Measurements from ENCODE around the gene CLC.
"Not testable (repeated sequence)": the region's sequence is repeated elsewhere in the genome, so short reads cannot be mapped to it uniquely, and the experiment has no call there.

CLC gene

DNA sequence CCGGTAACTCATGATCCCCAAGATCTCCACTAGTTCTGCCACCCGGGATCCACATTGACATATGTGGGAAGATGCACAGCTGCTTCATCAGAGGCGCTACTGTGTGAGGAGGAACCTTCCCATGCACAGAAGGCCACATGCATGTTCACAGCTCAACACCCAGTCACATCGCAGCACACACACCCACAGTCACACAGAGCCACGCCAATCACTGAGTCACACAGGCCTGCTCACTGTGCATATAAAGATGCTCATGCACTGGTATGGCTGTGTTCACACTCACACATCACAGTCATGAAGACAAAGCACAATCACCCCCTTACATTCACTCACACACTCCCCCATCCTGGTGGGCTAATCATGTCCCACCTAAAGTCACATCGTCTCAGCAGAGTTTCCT, 9.8 kb downstream of the CLC start:
- no peak for DNase-seq

DNA sequence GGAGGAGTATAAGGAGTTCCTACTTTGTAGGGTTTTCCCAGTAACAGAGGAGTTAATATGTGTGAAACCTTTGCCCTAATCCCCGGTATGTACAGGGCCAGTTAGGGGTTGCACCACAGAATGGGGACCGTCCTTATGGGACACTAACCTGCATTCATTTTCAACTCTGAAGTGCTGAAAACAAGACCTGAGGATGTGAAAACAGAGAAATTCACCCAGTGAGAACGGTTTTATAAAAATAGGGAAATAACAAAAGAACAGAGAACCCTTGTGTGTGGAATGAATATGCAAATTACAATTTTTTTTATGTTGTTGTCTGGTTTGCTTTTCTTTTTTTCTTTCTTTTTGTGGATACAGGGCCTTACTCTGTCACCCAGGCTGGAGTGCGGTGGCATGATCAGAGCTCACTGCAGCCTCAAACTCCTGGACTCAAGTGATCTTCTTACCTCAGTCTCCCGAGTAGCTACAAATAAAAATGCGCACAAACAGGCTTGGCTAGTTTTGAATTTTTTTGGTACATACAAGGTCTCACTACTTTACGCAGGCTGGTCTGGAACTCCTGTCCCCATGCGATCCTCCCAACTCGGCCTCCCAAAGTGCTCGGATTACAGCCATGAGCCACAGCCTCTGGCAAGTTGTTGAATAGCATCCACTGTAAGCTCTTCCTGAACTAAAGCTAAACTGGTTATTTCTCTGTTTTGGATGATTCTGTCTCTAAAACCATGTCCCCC, 10.6 kb downstream of the CLC start:
- DNase-seq, result no peak

DNA sequence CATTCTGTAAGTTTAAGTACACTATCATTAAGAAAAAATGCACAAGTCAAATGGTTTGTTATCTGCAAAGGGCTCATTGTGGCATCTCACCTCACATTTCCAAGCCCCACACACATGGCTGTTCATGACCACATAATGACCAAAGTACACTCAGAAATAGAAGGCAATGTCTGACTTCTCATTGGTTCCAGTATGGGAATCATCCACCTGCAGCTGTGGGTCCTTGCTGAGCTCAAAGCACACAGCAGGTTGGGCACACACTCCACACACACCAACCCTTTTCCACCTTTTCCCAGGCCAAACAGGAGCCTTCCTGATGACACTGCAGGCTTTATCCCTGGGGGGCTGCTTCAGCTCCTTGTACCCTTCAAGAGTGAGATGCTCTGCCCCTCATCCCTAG, 11.8 kb downstream of the CLC start:
- no peak for DNase-seq

DNA sequence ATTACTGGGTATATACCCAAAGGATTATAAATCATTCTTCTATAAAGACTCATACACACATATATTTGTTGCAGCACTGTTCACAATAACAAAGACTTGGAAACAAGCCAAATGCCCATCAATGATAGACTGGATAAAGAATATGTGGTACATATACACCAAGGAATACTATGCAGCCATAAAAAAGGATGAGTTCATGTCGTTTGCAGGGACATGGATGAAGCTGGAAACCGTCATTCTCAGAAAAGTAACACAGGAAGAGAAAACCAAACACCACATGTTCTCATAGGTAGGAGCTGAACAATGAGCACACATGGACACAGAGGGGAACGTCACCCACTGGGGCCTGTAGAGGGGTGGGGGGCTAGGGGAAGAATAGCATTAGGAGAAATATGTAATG, 17.7 kb downstream of the CLC start:
- DNase-seq, result not testable (repeated sequence)

DNA sequence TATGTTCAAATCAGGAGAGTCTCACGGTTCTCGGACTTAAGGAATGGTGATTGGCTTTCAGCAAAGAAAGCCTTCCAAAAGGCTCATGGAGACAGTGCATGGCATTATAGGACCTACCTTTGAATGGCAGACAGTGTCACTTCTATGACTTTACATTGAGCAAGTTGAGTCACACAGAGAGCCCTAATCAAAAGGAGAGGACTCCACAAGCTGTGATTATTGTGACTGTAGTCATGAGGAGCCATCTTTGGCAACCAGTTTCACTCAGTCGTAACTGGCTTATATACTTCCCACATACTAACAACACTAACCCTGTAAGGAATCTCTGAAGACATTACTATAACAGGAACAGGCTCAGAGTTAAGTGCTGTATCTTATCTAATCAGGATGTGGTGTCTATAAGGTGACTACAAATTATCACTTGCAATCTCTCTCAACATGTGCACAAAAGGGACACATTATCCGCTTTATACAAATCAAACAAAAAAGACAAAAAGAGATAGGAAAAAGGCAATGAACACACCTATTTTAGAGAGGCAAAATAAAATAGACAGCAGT, 27.4 kb downstream of the CLC start:
- no peak for DNase-seq

DNA sequence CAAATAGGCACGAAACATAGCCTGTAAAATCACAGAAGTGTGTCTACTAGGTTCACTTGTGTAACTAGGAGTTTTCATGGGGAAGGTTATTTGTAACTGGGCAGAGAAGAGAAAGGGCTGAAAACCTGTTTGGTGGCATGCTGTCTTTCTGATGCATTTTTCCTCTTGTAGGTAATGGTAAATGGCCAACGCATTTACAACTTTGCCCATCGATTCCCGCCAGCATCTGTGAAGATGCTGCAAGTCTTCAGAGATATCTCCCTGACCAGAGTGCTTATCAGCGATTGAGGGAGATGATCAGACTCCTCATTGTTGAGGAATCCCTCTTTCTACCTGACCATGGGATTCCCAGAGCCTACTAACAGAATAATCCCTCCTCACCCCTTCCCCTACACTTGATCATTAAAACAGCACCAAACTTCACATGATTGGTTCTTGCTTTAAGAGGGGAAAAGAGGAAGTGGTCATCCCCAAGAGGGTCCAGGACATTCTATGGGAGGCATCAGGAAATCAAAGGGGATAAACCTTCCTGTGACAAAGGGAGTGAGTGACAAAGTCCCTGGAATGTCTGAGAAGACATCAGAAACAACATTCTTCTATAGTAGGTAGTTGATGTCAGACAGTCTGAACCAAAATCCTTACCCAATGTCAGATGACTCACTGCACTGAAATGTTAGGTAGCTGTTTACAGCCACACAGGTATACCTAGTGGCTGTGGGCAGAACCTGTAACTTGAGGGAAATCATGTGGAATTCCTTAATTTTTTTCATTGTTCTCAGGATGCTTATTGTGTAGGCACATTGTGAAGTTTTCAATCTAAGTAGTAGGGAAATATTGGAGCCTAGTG, 28.6 kb downstream of the CLC start:
- no peak for DNase-seq

DNA sequence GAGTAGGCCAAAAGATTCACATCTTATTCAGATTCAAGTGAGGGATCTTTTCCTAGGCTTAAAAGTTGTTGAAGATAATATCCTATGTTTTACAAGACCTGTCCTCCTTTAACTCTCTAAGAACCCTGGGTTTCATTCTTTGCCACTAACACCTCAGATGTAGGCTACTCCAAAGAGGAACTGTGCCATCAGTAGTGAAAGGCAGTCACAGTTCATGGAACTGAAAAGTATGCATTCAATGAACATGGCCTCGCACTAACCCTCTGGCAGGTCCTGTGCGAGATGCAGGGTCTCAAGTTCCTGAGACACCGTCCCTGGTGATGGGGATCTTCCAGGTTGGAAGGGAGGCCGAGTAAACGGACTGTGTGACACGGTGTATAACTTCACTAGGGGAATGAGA, 29.2 kb downstream of the CLC start:
- no peak for DNase-seq

DNA sequence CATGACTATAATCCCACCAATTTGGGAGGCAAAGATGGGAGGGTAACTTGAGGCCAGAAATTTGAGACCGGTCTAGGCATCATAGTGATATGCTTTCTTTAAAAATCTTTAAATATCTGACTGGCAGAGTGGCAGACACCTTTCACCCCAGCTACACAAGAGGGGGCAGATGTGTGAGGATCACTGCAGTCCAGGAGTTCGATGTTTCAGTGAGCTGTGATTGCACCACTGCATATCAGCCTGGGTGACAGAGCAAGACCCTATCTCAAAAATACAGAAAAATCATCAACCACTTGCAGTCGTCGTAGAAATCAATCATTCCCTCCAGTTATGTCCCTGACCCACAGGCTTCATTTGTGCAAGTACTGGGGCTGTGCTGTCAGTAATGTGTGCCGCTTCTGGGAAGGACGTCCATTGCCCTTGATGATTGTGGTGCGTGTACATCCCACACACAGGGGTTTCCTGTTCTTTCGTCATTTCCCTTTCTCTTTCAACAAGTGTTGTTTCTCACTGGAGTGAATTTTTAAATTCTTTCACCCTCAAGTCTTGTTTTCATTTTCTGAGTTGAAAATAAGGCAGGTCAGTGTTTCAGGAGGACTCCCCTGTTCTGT, 32.1 kb downstream of the CLC start:
- DNase-seq, result no peak

DNA sequence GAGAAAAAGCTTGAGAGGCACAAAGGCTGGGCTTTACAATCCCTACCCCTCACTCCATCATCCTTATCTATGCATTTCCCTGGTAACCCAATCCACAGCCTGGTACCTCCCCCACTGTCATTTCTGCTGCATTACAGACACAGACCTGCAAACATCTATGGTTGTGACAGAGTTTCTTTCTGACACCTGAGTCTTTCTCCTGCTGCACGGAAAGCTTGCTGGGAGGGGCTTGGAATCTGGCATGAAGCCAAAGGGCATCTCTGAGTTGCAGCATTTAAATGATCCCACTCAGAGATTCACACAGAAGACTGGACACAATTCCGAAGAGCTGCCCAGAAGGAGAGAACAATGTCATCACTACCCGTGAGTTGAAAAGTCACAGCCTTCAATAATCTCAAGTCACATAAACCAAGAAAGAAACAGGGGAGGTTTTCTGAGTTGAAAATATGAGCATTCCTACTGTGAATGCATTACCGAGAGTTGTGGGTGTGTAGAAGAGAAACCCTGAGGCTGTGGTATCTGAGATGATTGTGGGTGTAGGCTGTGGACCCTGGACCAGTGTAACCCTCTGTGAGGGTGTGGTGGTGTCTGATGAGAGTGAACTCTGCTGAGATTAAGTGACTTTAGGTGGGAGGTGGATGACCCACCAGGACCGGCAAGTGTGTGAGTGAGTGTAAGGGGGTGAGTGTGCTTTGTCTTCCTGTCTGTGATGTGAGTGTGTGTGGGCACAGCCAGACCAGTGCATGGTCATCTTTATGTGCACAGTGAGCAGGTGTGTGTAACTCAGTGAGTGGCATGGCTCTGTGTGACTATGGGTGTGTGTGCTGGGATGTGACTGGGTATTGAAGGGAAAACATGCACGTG, 33.4 kb downstream of the CLC start, which contains the start of gene LGALS14:
Gene LGALS14 (plus strand): TSS at position 301 of the 864 bp plus-strand sequence. CDS start 48 bp downstream, at position 349.
- DNase-seq, result no peak

DNA sequence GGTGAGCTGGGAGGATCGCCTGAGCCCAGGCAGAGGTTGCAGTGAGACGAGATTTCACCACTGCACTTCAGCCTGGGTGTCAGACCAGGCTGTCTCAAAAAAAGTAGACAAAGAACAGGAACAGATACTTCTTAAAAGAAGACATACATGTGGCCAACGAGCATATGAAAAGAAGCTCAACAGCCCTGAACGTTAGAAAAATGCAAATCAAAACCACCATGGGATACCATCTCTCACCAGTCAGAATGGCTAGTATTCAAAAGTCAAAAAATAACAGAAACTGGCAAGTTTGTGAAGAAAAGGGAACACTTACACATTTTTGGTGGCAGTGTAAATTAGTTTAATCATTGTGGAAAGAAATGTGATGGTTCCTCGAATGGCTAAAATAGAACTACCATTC, 36.5 kb downstream of the CLC start:
- no peak for DNase-seq

DNA sequence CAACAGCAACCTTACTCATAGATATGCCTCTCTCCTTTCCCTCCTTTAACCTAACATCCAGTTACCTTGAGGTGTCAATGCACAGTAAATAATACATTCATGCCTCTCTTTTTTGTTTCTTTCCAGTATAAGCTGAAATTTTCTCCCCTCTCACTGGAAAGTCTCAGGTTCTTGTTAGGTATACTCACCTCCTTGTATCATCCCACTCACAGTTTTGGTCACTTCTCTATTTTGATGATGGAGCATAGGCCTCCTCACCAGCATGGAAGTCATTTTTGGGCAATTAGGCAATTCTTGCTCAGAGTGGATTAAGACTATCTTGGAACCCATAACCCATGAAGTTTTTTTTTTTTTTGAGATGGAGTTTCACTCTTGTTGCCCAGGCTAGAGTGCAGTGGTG, 39.3 kb downstream of the CLC start:
- no peak for DNase-seq

DNA sequence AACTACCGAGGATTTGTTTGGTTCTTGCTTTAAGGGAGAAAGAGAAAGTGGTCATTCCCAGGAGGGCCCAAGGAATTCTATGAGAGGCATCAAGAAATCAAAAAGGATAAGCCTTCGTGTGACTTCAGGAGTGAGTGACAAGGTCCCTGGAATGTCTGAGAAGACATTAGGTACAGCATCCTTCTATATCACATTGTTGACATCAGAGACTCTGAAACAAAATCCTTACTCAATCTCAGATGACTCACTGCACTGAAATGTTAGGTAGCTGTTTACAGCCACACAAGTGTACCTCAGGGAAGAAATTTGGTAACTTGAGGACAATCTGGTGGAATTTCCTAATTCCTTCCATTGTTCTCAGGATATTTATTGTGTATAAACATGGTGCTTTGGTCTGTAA, 41.4 kb downstream of the CLC start:
- no peak for DNase-seq

DNA sequence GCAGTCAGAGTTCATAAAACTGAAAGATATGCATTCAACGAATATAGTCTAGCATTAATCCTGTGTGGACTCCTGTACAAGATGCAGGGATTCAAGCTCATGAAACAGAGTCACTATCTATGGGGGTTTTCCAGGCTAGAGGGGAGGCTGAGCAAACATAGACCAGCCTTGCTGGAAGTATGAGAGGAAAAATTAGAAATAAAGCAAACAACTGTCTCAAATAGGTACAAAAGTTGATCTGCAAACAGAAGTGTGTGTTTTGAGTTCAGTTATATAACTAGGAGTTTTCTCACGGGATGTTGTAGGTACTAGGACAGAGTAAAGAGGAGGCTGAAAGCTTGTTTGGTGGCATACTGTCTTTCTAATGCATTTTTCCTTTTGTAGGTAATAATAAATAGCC, 42.1 kb downstream of the CLC start:
- no peak for DNase-seq

DNA sequence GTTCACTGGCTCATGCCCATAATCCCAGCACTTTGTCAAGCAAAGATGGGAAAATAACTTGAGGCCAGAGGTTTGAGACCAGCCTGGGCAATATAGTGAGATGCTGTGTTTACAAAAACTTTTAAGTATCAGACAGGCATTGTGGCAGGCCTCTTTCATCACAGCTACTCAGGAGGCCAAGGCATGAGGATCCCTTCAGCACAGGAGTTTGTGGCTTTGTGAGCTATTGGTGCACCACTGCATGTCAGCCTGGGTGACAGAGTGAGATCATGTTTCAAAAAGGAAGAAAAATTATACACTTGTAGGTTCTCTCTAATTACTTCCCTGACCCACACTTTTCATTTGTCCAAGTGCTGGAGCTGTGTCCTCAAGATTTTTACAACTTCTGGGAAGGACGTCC, 45.0 kb downstream of the CLC start:
- no peak for DNase-seq

DNA sequence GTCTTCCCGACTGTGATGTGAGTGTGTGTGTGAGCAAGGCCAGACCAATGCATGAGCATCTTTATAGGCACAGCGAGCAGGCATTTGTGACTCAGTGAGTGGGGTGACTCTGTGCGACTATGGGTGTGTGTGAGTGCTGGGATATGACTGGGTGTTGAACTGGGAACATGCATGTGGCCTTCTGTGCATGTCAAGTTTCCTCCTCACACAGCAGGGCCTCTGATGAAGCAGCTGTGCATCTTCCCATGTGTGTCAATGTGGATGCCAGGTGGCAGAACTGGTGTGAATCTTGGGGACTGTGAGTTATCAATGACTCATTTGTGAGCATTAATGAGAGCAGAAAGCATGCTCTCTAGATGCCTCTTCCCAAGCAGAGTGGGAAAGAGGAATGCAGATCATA, 45.7 kb downstream of the CLC start:
- DNase-seq, result no peak

DNA sequence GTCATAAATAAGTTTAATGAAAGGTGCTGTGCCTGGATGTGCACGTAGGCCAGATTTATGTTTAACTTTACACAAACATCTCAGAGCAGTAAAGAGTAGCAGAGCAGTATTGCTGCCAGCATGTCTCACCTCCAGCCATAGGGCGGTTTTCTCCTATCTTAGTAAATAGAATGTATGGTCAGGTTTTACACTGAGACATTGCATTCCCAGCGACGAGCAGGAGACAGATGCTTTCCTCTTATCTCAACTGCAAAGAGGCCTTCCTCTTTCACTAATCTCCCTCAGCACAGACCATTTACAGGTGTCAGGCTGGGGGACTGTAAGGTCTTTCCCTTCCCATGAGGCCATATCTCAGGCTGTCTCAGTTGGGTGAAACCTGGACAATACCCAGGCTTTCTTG, 49.2 kb downstream of the CLC start:
- DNase-seq, result not testable (repeated sequence)

DNA sequence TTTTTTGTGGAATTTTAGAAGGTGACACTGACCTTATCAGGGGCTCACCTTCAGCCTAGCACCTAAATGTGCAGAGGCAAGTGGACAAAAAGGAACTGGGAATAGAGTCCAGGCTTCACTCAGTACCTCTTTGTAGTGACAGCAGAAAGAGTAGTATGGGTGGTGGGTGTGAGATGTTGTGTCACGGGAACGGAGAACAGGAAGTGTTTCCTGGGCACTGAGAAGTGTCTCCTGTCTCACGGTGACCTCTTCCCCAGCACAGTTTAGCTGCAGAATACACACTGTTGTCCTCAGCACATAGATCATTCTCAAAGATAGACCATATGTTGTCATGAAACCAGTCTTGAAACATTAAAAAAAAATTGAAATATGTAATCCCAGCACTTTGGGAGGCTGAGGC, 51.1 kb downstream of the CLC start:
- no peak for DNase-seq

DNA sequence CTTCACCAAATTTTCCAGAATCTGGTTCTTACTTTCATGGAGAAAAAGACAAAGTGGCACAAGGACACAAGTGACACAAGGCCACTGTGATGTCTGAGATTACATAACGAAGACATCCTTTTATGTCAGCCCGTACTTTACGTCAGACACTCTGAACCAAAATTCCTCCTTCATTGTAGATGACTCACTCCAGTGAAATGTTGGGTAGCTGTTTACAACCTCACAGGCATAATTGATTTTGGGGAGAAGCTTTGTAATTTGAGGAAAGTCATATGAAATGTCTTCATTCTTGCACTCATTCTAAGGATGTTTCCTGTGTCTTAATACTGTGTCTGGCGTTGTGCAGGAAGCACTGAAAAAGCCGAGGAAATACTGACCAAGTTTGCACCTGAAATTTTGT, 53.6 kb downstream of the CLC start:
- DNase-seq, result no peak

DNA sequence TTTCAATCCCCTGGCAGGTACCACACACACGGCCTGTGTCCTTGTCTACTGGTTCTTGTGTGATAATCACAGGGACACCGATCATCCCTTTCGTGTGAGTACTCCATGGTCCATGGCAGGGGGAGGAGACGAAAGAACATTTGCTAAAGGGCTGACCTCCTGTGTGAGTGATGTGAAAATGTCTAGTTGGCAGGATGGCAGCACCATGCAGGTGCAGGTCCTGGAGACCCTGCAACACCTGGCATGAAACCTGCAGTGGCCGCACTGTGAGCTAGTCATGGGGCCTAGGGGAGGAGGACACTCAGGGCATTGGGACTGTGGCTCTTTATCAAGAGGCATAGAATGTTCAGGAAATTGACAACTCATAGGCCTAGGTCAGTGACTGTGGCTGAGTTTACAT, 56.4 kb downstream of the CLC start:
- no peak for DNase-seq
